Keratinocyte (primary cell): ENCODE results near the gene HIVEP2. TPM values are rescaled to one million over a fixed set of nuclear protein-coding genes. Genes with fewer than 3 reads are reported as not detected.

Source experiments
- DNase-seq: peaks from one replicate; pipeline ENCODE4 v3.0.0-alpha.2; 2011; ENCODE audit warnings: low read depth, missing footprints, low spot score
- FAIRE-seq: peaks from 2 replicates; lab custom pipeline; 2011; peaks lifted over from hg19 to GRCh38; lab: Jason Lieb, UNC
- H2AFZ ChIP-seq: 2 replicates; pipeline ENCODE4 v1.6.0; 2012; ENCODE audit warnings: low read length, control low read depth, inconsistent platforms; ENCODE audit not compliant: control insufficient read depth
- H3K27ac ChIP-seq: 2 replicates; pipeline ENCODE4 v1.5.1; 2011; ENCODE audit warnings: low read length; ENCODE audit not compliant: control insufficient read depth, insufficient read depth
- H3K27me3 ChIP-seq: 3 replicates; pipeline ENCODE4 v1.6.0; 2011; ENCODE audit warnings: low read length; ENCODE audit not compliant: control insufficient read depth, insufficient read depth; ENCODE audit errors: extremely low read depth
- H3K36me3 ChIP-seq, 2 experiments: 2 replicates in 1 of 2; 3 replicates in 1 of 2; pipeline ENCODE4 v1.5.1; 2011; ENCODE audit warnings: low read length in 2 of 2, mild to moderate bottlenecking in 1 of 2; ENCODE audit not compliant: control insufficient read depth in 2 of 2, insufficient read depth in 2 of 2; ENCODE audit errors: extremely low read depth in 1 of 2
- H3K4me1 ChIP-seq: 3 replicates; pipeline ENCODE4 v1.5.1; 2011; ENCODE audit warnings: low read length; ENCODE audit not compliant: control insufficient read depth, insufficient read depth; ENCODE audit errors: extremely low read depth
- H3K4me2 ChIP-seq: 3 replicates; pipeline ENCODE4 v1.6.0; 2011; ENCODE audit warnings: low read depth, low read length; ENCODE audit not compliant: control insufficient read depth, insufficient read depth; ENCODE audit errors: extremely low read depth
- H3K4me3 ChIP-seq, 3 experiments: fragments of 200-600 bp in 1 of 3; sonication (generic) in 1 of 3; 2 replicates in 2 of 3; 3 replicates in 1 of 3; pipeline ENCODE4 v1.5.1; 2011 to 2016; ENCODE audit warnings: low read length in 3 of 3, mild to moderate bottlenecking in 3 of 3, control low read depth in 2 of 3, inconsistent platforms in 1 of 3, low read depth in 1 of 3, mixed read lengths in 1 of 3, mixed run types in 1 of 3, moderate library complexity in 1 of 3; ENCODE audit not compliant: control insufficient read depth in 2 of 3, insufficient read depth in 2 of 3; ENCODE audit errors: extremely low read depth in 1 of 3
- H3K79me2 ChIP-seq: 2 replicates; pipeline ENCODE4 v1.6.0; 2012; ENCODE audit warnings: low read length; ENCODE audit not compliant: control insufficient read depth, insufficient read depth
- H3K9ac ChIP-seq: 3 replicates; pipeline ENCODE4 v1.6.0; 2011; ENCODE audit warnings: low read length; ENCODE audit not compliant: control insufficient read depth, insufficient read depth; ENCODE audit errors: extremely low read depth
- H3K9me1 ChIP-seq: 3 replicates; pipeline ENCODE4 v1.6.0; 2011; ENCODE audit warnings: low read length; ENCODE audit not compliant: control insufficient read depth, insufficient read depth; ENCODE audit errors: extremely low read depth
- H3K9me3 ChIP-seq: 2 replicates; pipeline ENCODE4 v1.5.1; 2012; ENCODE audit warnings: low read depth, low read length; ENCODE audit not compliant: control insufficient read depth
- H4K20me1 ChIP-seq: 3 replicates; pipeline ENCODE4 v1.6.0; 2011; ENCODE audit warnings: low read length; ENCODE audit not compliant: control insufficient read depth, insufficient read depth; ENCODE audit errors: extremely low read depth
- EZH2 ChIP-seq: IDR thresholded peaks from one replicate; pipeline ENCODE4 v1.6.1; 2012; ENCODE audit warnings: inconsistent platforms, mild to moderate bottlenecking, low read length, moderate library complexity
- dilution Hi-C: fragments of 300-500 bp; cut with MboI; formaldehyde crosslinking; loops from one replicate; pipeline ENCODE4 v1.7.0; 2020; ENCODE audit warnings: low sequenced_read_pairs; ENCODE audit not compliant: extremely low pct_ligation_motif_present
- polyA minus RNA-seq, 3 experiments: library from RNA; depleted of rRNA, polyadenylated mRNA; stranded (reverse); fragments of >200 nt; gene quantifications; 1 replicate in 1 of 3; 2 replicates in 1 of 3; 3 replicates in 1 of 3; pipeline ENCODE4 v1.2.3, GENCODE V29; 2011
- polyA plus RNA-seq, 5 experiments: library from polyadenylated mRNA; depleted of rRNA in 3 of 5; stranded (reverse) in 3 of 5; stranded (forward) in 1 of 5; unstranded in 1 of 5; fragments of >200 nt; gene quantifications; 1 replicate in 1 of 5; 2 replicates in 3 of 5; 3 replicates in 1 of 5; pipeline versions ENCODE4 v1.2.1 to v1.2.3, GENCODE V29; 2011 to 2012; ENCODE audit warnings: missing spikeins in 2 of 5, low read depth in 1 of 5, low replicate concordance in 1 of 5
- TF ChIP-seq, protein P1 (sequence below), 3 experiments: IDR thresholded peaks in 1 of 3; conservative IDR thresholded peaks in 1 of 3; optimal IDR thresholded peaks in 1 of 3; 2 replicates in 2 of 3; 3 replicates in 1 of 3; pipeline versions ENCODE3 to v1.5.1; 2011; ENCODE audit warnings: low read length in 3 of 3, mild to moderate bottlenecking in 3 of 3, moderate library complexity in 2 of 3, control low read depth in 1 of 3, inconsistent platforms in 1 of 3; ENCODE audit not compliant: insufficient read depth in 2 of 3; ENCODE audit errors: extremely low read depth in 1 of 3

The HIVEP2 gene, protein sequence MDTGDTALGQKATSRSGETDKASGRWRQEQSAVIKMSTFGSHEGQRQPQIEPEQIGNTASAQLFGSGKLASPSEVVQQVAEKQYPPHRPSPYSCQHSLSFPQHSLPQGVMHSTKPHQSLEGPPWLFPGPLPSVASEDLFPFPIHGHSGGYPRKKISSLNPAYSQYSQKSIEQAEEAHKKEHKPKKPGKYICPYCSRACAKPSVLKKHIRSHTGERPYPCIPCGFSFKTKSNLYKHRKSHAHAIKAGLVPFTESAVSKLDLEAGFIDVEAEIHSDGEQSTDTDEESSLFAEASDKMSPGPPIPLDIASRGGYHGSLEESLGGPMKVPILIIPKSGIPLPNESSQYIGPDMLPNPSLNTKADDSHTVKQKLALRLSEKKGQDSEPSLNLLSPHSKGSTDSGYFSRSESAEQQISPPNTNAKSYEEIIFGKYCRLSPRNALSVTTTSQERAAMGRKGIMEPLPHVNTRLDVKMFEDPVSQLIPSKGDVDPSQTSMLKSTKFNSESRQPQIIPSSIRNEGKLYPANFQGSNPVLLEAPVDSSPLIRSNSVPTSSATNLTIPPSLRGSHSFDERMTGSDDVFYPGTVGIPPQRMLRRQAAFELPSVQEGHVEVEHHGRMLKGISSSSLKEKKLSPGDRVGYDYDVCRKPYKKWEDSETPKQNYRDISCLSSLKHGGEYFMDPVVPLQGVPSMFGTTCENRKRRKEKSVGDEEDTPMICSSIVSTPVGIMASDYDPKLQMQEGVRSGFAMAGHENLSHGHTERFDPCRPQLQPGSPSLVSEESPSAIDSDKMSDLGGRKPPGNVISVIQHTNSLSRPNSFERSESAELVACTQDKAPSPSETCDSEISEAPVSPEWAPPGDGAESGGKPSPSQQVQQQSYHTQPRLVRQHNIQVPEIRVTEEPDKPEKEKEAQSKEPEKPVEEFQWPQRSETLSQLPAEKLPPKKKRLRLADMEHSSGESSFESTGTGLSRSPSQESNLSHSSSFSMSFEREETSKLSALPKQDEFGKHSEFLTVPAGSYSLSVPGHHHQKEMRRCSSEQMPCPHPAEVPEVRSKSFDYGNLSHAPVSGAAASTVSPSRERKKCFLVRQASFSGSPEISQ (N-terminal part only)
- polyA plus RNA-seq, result 5.9 to 8.9 TPM (median 6.5 TPM) in 3 replicates
- polyA plus RNA-seq (2011; ENCODE audit: low read depth), result 9.0 TPM
- 3.9 and 4.8 TPM in 2 replicates for polyA plus RNA-seq (2011; cell fraction: cytosol; rRNA removed)
- polyA plus RNA-seq (2011; cell fraction: nucleus; rRNA removed), result 17.0 and 18.4 TPM in 2 replicates
- polyA plus RNA-seq (2012; ENCODE audit: low replicate concordance), result 8.4 and 8.7 TPM in 2 replicates
- polyA minus RNA-seq, result 15.0 to 21.8 TPM (median 15.5 TPM) in 3 replicates
- 4.2 TPM for polyA minus RNA-seq (2011; cell fraction: cytosol; rRNA and poly(A)+ RNA removed)
- 13.5 and 26.3 TPM in 2 replicates for polyA minus RNA-seq (2011; cell fraction: nucleus; rRNA and poly(A)+ RNA removed)

DNA sequence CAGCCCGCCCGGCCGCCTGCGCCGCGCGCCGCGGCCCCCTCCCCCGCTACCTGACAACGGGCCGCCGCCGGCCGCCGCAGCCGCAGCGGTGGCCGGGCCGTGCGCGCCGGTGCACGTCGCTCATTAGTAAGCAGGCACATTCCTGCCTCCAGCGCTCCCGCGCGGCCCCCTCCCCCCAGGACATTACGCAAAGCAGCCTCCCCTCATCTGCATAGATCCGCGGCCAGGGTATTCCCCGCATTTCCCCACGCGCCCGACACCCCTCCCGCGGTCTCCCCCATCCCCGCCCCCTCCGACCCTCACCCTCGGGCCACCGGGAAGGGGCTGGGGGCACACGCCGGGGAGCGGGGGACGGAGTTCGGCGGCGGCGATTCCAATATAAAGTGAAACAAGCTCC is at the start of gene HIVEP2:
Gene HIVEP2 (minus strand): TSS at position 128 of the 397 bp plus-strand sequence. CDS start 170,438 bp downstream, outside the sequence.
- H4K20me1 ChIP-seq, result no peaks in the 10 kb centered on the region

DNA sequence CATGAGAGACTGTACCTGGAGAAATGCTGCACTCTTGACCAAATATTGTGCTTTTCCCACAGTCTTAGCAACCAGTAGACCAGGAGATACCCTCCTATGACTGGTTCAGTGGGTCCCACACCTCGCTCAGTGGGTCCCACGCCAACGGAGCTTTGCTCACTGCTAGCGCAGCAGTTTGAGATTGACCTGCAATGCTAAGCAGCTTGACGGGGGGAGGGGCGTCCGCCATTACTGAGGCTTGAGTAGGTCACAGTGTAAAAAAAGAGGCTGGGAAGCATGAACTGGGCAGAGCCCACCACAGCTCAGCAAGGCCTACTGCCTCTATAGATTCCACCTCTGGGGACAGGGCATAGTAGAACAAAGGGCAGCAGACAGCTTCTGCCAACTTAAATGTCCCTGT is 49.0 kb upstream of the HIVEP2 start:
- Histone ChIP-seq H3K4me3 (no peak overlapping the region), H3K79me2 (no peaks in the 10 kb centered on the region), H4K20me1 (no peaks in the 10 kb centered on the region), H3K9ac (no peak overlapping the region), H2AFZ (no peak overlapping the region), H3K27me3 (no peaks in the 10 kb centered on the region), H3K27ac (no peak overlapping the region), H3K4me2 (no peak overlapping the region), H3K9me1 (no peaks in the 10 kb centered on the region), H3K9me3 (no peaks in the 10 kb centered on the region), H3K4me1 (no peaks in the 10 kb centered on the region), H3K36me3 (no peaks in the 10 kb centered on the region)
- dilution Hi-C loops, result no loop called here
- DNase-seq, result no peak
- no peak for TF ChIP-seq EZH2
- TF ChIP-seq, protein P1, sequence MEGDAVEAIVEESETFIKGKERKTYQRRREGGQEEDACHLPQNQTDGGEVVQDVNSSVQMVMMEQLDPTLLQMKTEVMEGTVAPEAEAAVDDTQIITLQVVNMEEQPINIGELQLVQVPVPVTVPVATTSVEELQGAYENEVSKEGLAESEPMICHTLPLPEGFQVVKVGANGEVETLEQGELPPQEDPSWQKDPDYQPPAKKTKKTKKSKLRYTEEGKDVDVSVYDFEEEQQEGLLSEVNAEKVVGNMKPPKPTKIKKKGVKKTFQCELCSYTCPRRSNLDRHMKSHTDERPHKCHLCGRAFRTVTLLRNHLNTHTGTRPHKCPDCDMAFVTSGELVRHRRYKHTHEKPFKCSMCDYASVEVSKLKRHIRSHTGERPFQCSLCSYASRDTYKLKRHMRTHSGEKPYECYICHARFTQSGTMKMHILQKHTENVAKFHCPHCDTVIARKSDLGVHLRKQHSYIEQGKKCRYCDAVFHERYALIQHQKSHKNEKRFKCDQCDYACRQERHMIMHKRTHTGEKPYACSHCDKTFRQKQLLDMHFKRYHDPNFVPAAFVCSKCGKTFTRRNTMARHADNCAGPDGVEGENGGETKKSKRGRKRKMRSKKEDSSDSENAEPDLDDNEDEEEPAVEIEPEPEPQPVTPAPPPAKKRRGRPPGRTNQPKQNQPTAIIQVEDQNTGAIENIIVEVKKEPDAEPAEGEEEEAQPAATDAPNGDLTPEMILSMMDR (optimal IDR thresholded peaks at IDR 0.05 in 1 of 3, IDR thresholded peaks at IDR 0.05 in 1 of 3, conservative IDR thresholded peaks at IDR 0.05 in 1 of 3; ENCODE audit: extremely low read depth in 1 of 3, insufficient read depth in 2 of 3, low read length in 3 of 3), result no peak
- FAIRE-seq, result no peak

More for the DNA sequence above, at the start of gene HIVEP2:
- Histone ChIP-seq H3K4me3 (peak within 1 kb of the TSS; percentile 69 to 90 (median 89)), H3K79me2 (peaks cover 50% of the 10 kb centered on the region), H3K4me1 (peaks cover 29% of the 10 kb centered on the region), H2AFZ (peak within 1 kb of the TSS; percentile 75), H3K9me1 (no peaks in the 10 kb centered on the region), H3K9me3 (no peaks in the 10 kb centered on the region), H3K27me3 (no peaks in the 10 kb centered on the region), H3K4me2 (peak within 1 kb of the TSS; percentile 72), H3K9ac (peak within 1 kb of the TSS; percentile 100), H3K36me3 (no peaks in the 10 kb centered on the region), H3K27ac (peak within 1 kb of the TSS; percentile 99)
- no peak for TF ChIP-seq EZH2
- TF ChIP-seq, protein P1 (optimal IDR thresholded peaks at IDR 0.05 in 1 of 3, IDR thresholded peaks at IDR 0.05 in 1 of 3, conservative IDR thresholded peaks at IDR 0.05 in 1 of 3; ENCODE audit: extremely low read depth in 1 of 3, insufficient read depth in 2 of 3, low read length in 3 of 3), result peak in 1 of 3 experiments; percentile 15
- dilution Hi-C loops, result no loop called here
- FAIRE-seq (no peak), DNase-seq (no peak)
